Fibroblast of peridontal ligament (primary cell): ENCODE results near the gene CAB39L.

Experiments
- DNase-seq: peaks from one replicate; pipeline ENCODE4 v3.0.0-alpha.2; 2010; ENCODE audit errors: extremely low read depth

CAB39L gene

GRCh38 chr13:49441846-49442245 is 2.0 kb downstream of the CAB39L start:
- peak; percentile 42 for DNase-seq

- DNase-seq: no peak
Observed at GRCh38 chr13:49441312-49441711, 2.6 kb downstream of the CAB39L start.

GRCh38 chr13:49439609-49440008 is 4.3 kb downstream of the CAB39L start:
- no peak for DNase-seq

DNA sequence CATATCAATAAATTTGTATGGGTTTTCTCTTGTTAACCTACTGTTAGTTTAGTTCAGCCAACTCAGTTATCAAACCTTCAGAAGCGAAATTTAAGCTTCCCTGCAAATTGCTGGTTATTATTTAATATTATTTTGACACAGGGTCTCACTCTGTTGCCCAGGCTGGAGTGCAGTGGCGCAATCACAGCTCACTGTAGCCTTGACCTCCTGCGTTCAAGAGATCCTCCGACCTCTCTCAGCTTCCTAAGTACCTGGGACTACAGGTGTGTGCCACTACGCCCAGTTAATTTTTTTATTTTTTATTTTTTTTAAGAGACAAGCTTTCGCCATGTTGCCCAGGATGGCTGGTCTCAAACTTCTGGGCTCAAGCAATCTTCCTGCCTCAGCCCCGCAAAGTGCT is 6.2 kb downstream of the CAB39L start:
- no peak for DNase-seq

- peak; percentile 87 for DNase-seq
Observed at GRCh38 chr13:49436890-49437289, 7.0 kb downstream of the CAB39L start.

GRCh38 chr13:49435992-49436391 is 7.9 kb downstream of the CAB39L start:
- peak; percentile 57 for DNase-seq

DNA sequence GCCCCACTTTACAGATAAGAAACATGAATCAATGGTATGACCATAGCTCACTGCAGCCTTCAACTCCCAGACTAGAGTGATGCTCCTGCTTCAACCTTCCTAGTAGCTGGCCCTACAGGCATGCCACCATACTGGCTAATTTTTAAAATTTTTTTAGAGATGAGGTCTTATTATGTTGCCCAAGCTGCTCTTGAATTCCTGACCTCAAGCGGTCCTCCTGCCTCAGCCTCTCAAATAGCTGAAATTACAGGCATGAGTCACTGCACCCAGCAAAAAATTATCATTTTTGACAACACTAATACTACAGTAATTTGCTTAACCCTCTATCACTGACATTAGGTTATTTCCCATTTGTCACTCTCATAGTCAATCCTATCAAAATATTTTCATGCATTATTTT is 14.7 kb downstream of the CAB39L start:
- DNase-seq: no peak

- DNase-seq: no peak
Observed at GRCh38 chr13:49428041-49428763, 15.7 kb downstream of the CAB39L start.

- no peak for DNase-seq
Observed at GRCh38 chr13:49424011-49424560, 19.8 kb downstream of the CAB39L start.

GRCh38 chr13:49421391-49421790 is 22.5 kb downstream of the CAB39L start:
- no peak for DNase-seq

GRCh38 chr13:49419276-49419675 is 24.6 kb downstream of the CAB39L start:
- peak; percentile 27 for DNase-seq

- no peak for DNase-seq
Observed at GRCh38 chr13:49418206-49418605, 25.7 kb downstream of the CAB39L start.

DNA sequence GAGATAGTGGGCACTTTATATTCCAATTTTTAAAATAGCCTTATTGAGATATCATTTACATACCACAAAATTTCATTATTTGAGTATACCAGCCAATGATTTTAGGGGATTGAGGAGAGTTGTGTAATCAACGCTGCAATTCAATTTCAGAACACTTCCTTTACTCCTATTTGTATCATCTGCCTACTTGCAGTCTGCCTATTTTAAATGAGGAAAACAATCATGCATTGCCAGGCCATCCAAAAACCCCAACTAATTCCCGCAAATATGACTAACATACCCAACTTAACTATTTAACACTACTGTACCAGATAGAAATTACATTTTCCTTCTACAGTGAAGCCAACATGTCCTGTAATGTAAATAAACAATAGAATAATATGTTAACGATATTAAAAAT is 26.7 kb downstream of the CAB39L start:
- DNase-seq: no peak

- DNase-seq: no peak
Observed at GRCh38 chr13:49412749-49413148, 31.1 kb downstream of the CAB39L start.

GRCh38 chr13:49411353-49411752 is 32.5 kb downstream of the CAB39L start:
- DNase-seq: no peak

- DNase-seq: no peak
Observed at GRCh38 chr13:49410477-49410876, 33.4 kb downstream of the CAB39L start.

- DNase-seq: peak; percentile 11
Observed at GRCh38 chr13:49410006-49410405, 33.9 kb downstream of the CAB39L start.

DNA sequence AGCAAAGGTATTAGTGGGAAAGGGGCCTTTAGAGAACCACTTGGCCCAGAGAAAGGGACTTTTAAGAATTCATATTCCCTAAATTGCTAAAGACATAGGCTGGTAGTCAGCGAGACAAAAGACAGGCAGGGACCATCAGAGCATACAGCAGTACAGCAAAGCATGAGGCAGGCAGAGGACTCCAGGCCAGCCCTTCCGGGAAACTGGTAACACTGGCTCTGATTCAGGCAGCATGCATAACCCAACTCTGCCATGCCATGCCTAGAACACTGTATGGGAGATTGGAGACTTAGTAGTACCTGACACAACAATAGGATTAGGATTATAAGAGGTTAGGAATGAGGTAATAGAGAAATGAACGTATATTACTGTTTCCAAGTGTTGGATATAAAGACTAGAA is 34.9 kb downstream of the CAB39L start:
- no peak for DNase-seq

DNA sequence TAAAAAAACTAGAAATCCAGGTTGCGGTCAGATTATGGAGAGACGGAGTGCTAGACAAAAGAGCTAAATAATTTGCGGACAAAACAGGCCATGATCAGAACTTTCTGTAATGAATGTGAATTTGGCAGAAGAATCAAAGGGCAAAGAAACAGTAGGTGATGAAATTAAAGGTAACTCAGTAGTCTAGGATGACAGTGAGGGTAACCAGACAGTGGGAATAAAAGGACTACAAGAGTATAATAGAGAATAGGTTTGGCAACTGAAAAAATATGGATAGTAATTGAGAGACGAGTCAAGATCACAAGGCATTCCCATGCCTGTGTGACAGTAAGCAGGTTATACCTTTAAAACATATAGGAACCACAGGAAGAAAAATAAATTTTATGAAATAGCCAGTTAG is 35.9 kb downstream of the CAB39L start:
- DNase-seq: no peak

- DNase-seq: no peak
Observed at GRCh38 chr13:49407068-49407467, 36.8 kb downstream of the CAB39L start.

- no peak for DNase-seq
Observed at GRCh38 chr13:49404703-49405020, 39.2 kb downstream of the CAB39L start.

DNA sequence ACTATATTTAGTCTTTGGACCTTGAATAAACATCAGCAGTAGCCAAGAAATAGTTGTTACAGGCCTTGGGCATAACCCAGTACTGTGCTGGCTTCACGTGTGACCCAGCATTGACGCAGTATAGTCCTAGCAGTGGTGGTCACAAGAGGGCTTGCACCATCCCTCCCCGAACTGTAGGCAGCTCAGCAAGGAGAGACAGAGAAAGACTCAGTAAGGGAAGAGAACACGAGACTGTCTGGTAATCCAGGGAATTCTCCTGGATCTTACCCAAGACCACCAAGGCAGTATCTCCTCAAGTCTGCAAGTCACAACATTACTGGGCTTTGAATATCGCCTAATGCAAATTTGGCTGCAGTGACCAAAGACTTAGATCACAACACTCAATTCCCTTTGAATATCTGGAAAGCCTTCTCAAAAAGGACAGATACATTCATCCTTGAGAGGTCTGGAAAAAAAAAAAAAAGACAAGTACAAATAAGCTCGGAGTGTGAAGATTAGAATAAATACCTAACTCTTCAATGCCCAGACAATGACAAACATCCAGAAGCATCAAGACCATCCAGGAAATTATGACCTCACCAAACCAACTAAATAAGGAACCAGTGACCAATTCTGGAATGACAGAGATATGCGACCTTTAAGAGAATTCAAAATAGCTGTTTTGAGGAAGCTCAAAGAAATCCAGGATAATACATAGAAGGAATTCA is 39.7 kb downstream of the CAB39L start:
- no peak for DNase-seq
